HG03457 (cell line): ENCODE measurements around the gene PAX8.

ENCODE experiments used
- ATAC-seq: cut with Tn5 transposase; IDR thresholded peaks from one replicate; pipeline ENCODE4 v1.9.1; 2021; ENCODE audit warnings: moderate number of reproducible peaks; ENCODE audit not compliant: unreplicated experiment

PAX8 gene

DNA sequence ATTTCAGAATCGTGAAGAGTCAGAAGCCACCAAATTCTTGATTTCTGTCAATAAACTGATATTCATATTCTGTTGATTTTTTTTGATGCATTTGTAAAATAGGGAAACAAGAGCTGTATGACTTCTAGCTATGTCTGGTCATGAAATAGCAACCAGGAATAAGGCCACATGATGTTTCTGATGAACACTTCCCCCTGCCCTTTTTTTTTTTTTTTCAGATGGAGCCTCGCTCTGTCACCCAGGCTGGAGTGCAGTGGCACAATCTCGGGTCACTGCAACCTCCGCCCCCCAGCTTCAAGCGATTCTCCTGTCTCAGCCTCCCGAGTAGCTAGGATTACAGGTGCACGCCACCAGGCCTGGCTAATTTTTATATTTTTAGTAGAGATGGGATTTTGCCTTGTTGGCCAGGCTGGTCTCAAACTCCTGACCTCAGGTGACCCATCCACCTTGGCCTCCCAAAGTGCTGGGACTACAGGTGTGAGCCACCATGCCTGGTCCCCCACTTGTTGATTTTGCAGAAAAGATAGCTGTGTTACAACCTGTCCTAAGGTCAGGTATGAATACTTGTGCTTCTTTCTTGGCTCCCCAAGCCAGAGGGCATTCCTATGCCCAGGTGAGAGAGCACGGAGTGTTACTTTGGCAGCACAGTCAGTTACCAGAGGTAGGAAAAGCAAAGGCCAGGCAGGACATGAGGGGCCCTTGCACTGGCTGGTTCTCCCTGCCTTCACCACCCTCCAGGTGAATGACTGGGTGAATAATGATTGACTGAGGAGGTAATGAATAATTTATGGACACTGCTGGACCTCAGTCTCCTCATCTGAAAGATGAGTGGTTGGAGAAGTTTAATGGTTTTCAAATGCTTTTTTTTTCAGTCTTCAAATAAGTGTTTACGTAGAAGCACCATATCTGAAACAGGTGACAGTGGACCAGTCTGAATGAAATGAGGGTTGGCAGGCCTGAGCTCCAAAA lies 39.6 kb downstream of the PAX8 start:
- ATAC-seq = no peak

DNA sequence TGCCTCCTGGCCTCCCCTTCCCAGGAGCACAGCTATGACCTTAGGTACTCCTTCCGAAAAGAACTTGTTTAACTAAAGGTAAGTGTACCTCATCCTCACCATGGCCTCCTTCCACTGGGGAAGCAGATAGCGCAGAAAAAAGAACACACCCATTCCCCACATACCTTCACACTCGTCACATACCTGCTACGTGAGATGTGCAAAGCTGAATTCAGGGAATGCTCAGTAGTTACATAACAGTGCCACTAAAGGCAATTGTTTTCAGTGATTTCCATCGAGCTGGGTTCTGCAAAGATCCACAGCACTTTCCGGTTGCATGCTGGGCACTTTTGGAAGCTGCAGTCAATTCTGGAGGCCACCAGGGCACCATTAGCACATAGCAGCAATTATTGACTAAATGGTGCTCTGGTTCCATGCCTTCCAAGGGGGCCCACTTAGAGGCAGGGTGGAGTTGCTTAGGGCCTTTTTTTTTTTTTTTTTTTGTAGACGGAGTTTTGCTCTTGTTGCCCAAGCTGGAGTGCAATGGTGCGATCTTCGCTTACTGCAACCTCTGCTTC lies 41.0 kb downstream of the PAX8 start:
- no peak for ATAC-seq

DNA sequence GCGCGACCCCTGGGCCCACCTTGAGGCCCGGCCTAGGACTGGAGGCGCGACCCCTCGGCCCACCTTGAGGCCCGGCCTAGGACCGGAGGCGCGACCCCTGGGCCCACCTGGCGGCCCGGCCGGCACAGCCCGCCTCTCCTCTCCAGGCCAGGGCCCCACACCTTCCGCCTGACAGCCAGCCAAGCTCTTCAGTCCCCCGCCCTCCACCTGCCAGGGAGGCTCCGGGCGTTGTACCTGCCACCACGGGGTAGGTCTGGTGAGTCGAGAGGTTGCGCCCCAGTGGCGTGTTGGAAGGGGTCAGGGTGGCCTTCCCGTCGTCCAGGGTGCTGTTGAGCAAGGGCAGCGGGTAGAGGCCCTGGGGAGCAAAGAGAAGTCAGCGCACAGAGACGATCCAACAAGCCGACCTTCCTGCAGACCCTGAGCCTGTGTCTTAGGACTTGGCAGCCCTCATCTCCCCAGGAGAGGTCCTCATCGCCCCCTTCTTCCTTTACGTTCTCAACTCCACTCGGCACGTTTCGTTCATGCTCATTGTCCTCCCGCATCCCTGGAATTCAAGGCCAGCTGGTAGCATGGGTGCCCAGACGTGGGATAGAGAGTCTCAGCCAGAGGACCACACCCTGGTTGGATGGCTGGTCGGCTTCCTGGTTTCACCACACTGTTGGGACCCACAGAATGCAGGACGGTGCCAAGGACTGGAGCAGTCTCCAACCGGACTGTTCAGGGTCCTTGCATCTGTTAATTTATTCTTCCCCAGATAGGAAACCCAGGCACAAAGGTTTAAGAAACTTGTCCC lies 42.2 kb downstream of the PAX8 start:
- no peak for ATAC-seq

DNA sequence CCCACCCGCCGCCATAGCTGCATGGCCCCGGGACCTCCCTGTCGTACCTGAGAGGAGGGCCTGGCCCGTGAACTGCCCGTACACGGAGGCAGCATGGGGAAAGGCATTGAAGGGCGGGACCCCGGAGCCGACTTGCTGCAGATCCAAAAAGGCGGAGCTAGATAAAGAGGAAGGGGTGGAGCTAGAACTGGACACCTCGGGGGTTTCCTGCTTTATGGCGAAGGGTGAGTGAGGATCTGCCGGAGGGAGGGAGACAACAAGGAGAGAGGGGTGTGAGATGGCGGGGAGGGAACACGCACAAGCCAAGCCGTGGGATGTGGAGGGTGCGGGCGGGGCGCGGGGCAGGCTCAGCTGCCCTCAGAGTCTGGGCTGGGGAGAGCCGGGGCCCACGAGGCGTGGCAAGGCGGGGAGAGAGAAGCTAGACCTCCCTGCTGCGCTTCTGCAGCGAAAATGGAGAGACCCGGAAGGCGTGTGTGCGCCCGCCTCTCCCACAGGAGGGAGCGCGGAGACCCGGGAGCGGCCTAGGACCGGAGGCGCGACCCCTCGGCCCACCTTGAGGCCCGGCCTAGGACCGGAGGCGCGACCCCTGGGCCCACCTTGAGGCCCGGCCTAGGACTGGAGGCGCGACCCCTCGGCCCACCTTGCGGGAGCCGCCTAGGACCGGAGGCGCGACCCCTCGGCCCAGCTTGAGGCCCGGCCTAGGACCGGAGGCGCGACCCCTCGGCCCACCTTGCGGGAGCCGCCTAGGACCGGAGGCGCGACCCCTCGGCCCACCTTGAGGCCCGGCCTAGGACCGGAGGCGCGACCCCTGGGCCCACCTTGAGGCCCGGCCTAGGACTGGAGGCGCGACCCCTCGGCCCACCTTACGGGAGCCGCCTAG lies 43.1 kb downstream of the PAX8 start:
- peak; percentile 76 for ATAC-seq

DNA sequence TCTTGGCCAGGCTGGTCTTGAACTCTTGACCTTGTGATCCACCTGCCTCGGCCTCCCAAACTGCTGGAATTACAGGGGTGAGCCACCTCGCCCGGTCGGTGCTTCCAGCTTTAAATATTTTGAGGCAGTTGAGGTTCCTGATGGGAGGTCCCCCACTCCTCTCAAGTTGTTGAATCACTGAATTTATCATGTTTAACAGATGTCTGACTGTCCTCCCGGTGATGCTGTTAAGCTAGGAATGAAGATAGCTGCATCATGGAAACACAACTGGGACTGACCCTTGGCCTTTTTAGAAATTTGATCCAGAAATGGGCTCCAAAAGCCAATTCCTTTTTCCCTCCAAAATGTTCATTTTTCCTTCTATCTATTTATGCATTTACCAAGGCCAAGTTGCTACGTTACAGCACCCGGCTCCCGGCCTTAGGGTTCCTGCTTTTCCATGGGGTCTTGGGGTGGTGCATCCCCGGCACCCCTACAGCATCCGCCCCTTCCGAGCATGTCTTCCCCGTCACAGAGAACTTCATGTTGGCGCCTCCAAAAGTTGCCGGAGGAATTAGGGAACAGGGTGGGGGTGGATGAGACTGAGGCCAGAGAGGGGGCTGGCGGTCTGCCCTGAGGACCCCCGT lies 43.9 kb downstream of the PAX8 start:
- ATAC-seq = no peak

DNA sequence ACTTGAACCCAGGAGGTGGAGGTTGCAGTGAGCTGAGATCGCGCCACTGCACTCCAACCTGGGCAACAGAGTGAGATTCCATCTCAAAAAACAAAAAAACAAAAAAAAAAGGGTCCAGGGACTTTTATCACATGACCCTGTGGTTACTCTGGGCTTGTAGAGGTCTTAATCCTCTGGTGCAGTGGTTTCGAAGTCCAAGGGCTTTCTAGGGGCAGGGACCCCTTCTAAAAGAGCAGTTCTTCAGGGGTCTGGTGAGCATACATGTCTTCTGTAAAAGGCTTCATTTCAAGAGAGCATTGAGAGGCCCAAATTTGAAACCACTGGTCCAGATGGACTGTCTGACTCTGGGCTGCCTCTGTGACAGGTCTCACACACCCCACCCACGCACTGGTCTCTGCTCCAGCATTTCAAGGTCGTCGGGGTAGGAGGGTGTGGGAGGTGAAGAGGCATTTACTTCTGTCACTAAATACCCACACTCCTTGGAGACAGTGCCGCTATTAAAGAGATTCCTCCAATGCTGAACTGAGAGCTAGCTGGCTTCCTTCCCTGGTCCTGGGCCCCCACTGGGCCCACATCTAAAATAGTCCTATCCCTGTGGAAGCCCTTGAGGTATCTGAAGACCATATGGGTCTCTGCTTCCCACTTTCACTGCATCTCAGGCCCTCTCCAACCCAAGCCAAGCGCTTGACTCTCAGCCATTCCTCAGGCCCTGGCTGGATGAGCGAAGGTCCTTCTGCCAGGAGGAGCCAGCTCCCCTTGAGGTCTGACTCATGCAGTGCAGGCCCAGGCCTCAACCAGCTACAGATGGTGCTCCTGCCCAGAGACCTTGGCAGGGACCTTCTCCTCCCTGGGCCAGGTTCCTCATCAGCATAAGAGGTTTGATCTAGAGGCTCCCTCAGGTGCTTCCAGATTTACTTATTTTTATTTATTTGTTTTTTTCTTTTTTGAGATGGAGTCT lies 44.8 kb downstream of the PAX8 start:
- ATAC-seq = no peak

DNA sequence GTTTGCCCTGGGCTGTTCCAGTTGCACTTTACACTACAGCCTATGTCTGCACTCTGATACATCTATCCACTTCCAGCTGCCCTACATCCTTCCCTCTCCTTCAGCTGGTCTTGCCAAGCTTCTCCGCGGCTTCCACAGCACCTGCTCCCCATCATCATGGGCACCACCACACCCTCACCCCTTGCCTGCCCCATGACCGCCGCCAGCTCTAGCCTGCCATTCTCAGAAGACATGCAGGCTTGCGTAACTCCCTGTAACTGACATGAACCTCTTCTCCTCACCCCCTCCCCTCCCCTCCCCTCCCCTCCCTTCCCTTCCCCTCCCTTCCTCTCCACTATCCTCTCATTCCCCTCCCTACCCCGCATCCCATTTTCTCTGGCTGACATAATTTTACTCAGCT lies 46.0 kb downstream of the PAX8 start:
- no peak for ATAC-seq

DNA sequence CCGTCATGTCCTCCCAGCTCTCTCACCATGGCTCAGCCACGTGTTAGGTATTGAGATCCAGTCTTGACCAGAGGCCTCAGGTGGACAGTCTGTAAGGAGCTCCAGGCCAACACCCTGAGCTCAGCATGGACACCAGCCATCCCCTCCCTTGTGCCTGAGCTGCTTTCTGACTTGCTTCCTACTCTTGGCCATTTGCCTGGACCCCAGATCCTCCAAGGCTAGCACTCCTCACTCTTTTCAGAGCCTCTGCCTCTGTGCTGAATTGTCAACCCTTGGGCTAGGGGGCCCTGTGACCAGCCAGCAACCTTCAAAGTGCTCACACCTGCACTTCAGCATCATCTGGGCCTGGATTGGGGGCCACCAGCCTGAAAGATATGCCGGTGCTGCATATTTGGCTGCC lies 46.6 kb downstream of the PAX8 start:
- no peak for ATAC-seq

DNA sequence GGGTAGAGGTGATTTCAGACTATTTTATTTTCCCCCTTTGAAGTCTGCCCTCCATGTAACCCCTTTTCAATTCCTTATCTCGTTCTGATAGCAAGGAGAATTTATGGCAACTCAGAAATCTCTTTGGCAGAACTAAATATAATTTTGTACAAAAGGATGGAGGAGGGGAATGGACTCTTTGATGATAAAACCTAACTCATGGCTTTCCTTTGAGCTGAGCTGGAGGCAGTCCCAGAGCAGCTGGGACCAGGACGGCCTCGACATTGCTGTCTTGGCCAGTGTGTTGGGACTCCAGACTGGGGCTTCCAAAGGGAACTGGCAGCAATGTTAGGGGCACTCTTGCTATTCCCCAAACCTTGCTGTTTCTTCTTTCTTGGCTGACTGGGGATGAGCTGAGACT lies 47.7 kb downstream of the PAX8 start:
- no peak for ATAC-seq

DNA sequence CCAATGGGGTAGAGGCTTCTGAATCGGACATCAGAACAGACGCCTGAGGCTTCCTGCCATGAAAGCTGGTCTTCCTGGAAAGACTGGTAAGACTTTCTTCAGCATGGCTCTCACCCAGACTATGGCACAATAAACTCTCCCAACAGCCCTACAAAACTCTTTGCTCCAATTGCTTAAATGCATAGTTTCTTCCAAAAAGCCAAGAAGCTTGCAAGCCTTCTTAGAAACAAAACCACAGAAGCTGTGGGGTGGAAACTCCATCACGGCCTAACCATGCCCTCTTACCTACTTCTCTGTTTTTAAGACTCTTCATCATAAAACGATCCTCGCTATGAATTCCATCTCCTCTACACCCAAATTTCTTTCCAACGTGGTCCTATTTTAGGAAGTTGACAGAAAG lies 48.2 kb downstream of the PAX8 start:
- ATAC-seq = no peak

DNA sequence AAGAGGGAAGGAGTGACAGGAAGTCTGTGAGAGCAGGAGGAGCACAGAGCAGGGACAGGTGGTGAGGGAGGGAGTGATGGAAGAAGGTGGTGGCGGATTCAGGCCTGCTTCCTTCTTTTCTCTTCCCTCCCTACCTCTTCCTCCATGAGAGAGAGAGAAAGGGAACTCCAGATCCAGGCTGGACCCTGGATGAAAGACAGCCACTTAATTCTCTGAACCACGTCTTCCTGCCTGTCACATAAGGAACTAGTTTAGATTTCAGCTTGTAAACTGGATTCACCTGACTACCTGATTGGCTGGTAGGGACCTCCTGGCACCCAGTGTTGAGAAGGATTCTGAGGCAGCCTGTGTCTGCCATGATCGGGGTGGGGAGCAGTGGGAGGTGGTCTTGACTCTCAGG lies 48.9 kb downstream of the PAX8 start:
- no peak for ATAC-seq

DNA sequence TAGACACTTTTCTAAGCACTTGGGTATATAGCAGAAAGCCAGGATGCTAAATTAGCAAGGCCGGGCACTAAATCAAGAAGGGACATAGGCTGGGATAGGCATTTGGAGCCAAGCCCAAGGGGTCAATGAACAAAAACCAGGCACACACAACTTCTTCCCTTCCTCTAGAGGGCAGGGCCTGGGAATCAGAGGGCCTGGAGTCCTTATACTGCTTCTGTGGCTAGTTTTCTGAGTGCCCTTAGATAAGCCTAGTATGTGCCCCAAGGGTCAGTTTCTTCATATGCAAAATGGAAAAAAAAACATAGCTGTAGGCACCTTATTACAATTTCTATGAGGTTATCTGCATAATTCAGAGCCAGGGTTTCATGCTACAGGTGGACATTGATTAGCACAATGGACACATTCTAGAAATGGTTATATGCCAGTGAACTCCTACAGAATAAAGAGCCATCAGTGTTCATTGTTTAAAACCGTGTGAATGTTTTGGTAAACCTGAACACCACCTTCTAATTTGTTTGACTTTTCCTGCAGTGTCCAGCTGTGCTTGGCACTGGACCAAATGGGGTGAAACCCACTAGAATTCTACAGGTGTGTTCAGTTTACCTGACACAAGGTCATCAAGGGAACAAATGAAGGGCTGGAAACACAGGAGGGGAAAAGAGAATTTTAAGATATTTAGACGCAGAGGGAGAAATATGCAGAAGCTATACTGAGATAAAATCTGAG lies 49.6 kb downstream of the PAX8 start:
- ATAC-seq = no peak

DNA sequence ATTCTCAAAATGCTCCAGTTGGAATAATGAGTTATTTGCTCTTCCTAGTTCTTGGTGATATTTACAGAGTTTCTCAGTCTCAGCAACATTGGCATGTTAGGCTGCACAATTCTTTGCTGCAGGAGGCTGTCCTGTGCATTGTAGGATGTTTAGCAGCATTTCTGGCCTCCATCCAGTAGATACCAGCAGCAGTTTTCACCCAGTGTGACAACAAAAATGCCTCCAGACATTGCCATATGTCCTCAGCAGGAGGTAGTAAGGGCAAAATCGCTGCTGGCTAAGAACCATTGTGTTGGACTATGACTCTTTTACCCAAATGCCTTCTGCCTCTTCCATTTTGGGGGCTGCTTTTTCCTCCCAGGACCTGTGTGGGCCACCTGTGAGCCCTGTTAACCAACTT lies 50.4 kb downstream of the PAX8 start:
- no peak for ATAC-seq

DNA sequence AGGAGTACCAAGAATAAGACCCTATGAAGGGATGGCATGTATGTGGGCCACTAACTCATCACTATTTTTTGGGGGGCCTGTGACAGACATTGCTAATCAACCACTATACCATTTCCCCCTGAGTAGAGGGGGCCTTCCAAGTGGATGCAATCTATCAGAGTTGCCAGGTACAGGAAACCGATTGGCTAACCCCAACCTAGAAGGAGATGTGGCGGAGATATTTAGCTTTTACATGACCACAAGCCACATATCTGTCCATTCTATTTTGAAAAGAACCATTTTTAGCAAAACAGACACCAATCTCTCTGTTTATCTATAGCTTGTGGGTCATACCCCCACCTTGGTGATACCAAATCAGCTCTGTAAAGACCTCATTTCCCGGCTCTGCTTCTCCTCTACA lies 51.0 kb downstream of the PAX8 start:
- no peak for ATAC-seq

DNA sequence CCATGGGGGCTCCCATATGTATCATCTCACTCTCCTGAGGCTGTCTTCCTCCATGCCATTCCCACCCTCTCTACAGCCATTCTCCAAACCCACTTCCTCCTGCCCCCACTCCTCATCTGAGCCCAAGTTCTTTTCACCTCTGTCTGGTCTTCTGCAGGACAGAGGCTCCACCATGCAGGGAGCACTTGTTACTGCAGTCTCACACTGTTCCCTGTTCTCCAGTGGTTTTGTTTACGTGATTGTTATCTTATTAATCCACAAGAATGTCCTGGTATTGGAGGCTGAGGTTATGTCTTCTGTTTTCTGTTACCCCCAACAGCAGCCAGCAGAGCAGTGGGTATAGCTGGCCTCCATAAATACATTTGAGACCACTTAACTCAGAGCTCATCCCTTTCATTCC lies 51.4 kb downstream of the PAX8 start:
- ATAC-seq = no peak

DNA sequence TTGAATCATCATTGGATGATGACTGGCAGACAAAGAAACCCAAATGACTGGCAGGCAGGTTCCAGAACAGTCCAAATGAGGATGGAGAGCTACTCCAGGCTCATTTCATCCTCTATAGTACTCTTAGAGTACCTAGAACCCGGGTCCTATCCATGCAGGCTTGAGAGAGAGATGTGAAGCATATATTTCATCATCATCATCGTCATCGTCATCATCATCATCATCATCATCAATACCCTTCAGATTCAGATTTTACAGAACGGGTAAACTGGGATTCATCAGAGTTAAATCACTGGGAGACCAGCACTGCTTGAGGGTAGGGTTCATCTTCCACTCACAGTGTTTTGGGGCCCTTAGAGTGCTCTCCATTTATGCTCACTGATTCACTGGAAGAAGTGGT lies 52.3 kb downstream of the PAX8 start:
- no peak for ATAC-seq

DNA sequence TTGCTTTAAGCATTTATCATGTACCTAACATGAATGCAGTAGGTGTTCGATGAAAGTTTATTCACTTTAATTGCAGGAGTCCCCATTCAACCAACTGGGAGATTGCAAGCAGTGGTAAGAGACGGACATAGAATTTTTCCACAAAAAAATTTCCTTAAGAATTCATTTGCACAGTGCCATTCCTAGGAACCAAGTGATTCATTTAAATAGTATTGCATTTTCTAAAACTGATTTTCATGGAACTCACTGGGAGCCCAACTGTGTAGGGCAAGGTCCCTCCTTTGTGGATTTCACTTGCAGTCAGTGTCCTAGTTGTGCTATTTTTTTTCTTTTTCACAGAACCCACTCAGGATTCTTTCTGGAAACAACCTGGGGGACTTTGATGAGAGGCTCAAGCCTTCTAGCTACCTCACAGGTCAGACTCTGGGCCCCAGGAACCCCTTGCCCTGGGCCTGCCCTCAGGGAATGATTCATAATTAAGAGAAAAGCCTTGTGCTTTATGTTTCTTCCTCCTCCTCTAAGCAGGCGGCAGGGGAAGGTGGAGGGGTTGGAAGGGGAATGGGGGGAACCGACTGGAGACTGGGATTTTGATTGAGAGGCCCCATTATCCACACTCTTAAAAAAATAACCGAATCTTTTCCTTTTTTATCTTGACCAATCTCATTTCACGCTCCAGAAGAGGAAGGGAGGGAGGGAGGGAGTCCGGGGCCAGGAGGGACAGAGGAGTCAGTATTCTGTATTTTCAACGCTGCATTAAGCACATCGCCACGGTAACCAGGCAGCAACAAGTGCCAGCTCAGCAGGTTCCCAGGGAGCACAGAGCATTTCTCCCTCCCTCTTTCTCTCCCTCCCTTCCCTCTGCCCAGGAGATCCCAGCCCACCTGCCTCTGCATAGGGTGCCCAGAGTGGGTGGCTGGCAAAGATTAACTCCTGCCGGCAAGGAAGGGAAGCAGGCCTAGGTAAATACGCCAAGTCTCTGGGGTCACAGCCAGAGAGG lies 53.2 kb downstream of the PAX8 start:
- no peak for ATAC-seq
